ENCODE measurements around the gene EPHA4.

GRCh38 chr2:221372159-221372884, 199.8 kb downstream of the EPHA4 start:
- TF ChIP-seq EZH2phosphoT487 (IDR thresholded peaks at IDR 0.05; ENCODE audit: insufficient read depth, low read depth) (no peak), EZH2 (IDR thresholded peaks at IDR 0.05; ENCODE audit: insufficient read depth, poor library complexity, severe bottlenecking) (no peak)

All from GM23248 (cell line).